HG03442 (cell line): ENCODE data around the gene SORT1.
"Not testable (repeated sequence)": the region's sequence is repeated elsewhere in the genome, so short reads cannot be mapped to it uniquely, and the experiment has no call there.

Experiments used
- ATAC-seq: cut with Tn5 transposase; IDR thresholded peaks from one replicate; pipeline ENCODE4 v1.9.1; 2021; ENCODE audit warnings: mild to moderate bottlenecking, moderate library complexity; ENCODE audit not compliant: unreplicated experiment

Gene SORT1

DNA sequence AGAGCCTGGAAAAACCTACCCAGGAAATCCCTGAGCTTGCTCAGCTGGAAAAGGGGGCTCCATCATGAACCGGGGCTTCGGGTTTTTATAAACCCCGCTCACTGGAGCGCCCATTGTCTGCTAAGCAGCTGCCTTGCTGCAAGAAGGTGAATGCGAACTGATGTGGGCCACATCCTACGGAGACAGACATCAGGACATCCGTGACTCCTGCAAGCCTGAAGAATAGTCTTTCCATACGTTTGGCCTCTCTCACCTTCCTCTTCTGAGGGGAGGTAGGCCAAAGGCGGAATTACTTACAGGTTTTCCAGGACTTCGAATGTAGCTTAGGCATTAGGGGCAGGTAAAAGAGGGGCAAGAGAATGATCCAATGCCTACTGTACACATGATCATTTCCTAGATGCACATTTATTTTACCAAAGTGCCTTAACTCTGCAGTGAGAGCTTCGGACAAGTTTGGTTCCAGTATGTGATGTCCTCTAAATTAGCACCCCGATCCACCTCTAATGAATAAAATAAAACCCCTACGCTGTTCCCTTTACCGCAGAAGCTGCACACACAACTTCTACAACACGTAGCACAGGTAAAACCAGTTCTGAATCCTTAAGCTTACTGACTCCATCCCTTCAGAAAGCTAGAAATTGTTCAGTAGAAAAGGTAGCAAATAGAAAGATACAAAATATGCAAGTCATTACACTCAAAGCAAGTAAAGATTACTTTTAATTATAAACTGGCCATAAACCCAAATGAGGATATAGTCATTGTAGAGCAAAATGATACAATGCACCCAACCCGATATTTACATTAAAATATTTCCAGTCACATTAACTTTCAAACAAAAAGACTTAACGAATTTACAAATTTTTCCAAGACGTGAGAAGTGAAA, 866 bp upstream of the SORT1 start:
- no peak for ATAC-seq

DNA sequence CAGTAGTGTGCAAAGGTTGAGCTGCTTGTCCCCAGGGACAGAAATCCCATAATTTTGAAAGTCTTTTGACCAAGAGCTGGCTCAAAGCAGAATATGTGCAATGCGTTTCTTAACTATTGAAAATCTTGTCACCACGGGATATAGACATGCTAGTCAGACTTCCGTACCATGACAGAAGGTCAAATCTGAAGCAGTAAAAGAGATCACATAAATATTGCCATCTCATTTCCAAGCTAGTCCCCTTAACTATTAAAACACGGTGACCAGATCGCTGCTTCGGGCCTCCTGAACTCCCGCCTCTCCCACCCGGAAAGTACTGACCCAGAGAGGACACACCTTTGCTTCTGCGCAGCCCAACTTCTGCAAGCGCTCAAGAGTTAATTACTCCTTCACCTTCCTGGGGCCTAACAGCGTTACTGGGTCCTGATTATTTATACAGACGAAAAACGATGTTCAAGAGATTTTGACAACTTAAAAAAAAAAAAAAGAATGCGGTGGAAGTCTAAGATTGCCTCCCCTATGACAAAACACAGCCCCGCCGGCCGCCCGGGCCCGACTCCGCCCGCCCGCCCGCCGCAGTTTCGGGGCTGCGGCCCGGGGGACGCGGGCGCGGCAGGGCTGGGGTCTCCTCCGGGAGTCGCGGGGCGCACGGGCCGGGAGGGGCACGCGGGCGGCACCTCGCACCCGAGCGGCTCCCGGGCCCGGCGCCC, 692 bp downstream of the SORT1 start:
- peak; percentile 4 for ATAC-seq

GRCh38 chr1:109396513-109396839, 1.2 kb downstream of the SORT1 start:
- ATAC-seq = no peak

GRCh38 chr1:109395602-109396512, 1.9 kb downstream of the SORT1 start:
- no peak for ATAC-seq

- ATAC-seq = not testable (repeated sequence)
These were observed 2.5 kb downstream of the SORT1 start for GRCh38 chr1:109395282-109395599.

DNA sequence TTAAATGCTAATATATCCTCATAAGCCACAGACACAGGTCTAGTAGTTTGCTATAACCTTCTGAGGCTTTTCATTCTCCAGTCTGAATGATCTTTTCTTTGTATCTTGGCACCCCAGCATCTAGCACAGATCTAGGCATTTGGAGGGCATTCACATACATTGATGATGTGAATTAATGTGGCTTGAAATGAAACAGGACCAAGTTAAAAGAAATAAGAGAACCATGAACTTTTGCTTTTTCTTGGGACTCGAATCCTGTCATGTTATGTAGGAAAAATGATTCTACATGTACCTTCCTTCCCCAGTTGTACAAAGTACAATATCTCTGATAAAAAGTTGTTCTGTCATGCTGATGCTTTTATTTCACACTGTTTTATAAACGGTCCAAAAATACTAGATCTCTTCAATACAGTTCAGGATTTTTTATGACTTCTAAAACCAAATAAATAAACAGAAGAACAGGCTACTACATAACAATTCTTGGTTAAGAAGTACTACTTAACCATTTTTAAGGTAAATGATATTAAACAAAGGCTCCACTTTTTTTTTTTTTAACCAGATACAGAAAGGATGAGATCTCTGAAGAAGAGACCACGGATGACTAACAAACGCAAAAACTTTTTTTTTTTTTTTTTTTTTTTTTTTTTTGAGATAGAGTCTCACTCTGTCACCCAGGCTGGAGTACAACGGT, 3.0 kb downstream of the SORT1 start:
- no peak for ATAC-seq

DNA sequence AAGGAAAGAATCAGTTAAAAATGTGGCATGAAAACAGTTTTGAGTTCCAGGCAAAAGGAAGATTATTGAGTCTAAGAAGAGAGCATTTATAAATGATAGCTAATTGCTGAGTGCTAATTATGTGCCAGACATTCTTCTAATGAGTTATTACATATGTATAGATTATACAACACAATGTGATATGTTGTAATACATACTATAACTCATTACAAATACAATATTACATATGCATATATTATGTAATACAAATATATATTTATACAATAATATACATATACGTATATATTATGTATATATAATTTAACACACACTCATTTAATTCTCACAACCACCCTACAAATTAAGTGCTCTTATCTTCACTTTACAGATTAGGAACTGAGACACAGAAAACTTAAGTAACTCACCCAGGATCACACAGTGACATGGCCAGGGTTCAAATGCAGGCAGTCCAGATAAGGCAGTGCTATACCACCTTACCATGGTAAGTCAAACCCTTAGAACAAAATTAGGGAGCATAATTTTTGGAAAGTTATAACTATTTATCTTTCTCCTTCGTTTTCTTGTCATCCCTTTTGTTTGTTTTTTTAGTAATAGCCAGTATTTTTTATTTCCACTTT, 4.0 kb downstream of the SORT1 start:
- no peak for ATAC-seq

DNA sequence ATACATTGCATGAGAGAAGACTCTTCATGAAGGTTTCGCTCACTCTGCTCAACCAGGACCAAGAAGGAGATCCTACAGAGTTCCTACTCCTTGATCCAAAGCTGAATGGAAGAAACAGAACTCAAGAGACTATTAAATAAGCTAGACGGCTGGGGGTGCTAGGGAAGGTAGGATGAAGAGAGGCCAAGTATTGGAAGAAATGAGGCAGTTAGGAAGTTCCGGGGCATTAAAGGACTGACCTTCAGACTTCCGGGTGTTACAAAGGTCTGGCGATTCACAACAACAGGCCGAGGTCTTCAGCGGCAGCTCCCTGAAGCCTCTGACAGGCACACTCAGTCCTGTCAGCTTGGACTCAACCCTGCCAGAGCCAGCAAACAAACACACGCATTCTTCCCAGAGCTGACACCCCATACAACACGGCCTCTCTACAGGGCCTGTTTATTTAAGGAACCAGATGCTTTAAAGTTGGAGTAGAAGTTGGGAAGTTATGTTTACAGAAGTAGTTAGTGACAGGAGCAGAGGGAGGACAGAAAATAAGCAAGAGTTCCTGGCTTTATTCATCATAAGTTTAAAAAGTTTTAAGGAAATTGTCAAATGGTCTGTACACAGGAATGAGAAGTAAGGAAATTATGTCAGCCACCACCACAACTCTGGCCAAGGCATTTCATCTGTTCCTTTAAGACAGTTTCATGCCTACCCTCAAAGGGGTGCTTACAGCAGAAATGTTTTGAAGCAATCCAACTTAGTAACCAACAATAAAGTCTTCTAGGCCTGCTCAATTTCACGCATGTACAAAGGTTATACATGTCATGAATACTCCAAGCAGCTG, 4.7 kb downstream of the SORT1 start:
- ATAC-seq = no peak

DNA sequence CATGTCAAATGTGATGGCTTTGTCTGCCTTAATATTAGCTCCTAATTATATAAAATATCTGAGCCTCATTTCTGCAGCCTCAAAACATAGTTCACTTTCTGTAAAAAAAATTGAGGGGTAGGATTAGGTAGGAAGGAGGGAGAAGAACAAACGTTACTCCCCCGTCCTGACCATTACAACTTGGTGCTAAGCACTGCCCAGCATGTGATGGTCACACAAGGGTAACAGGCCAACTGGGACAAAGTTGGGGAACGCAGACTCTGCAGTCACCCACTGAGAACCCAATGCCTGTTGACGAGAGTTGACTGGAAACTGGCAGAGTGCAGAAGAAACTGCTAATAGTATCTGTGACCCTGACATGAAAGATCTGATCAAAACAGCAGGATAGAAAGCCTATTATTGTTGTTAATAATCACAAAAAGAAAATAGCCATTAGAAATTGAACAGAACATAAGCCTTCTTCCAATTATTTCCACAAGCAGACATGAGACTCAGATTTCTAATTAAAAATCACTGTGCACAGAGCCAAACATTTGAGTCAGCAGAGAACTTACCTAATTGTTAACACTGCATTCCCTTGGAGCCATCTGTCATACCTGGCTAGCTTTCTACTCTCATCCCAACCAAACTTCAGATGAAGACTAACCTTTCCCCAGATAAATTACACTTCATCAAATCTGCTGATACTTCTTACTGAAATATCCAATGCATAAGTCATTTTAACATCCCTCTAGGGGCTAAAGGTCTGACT, 5.5 kb downstream of the SORT1 start:
- ATAC-seq = no peak

DNA sequence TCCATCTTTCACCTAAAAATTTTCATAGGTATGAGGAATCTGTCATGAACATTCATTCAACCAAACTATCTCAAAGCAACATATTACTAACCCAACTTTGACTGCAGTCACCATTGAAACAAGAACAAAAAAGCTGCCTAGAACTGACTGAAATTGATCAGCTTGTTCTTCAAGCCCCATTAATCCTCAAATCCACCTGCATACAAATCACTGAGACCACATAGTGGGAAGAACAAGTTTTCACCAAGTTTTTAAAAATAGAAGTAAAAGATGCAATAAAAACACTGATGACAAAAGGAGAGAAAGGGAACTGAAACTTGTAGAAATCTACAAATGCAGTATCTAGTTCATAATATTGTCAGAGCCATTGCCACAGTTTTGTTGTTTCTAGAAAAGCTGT, 6.1 kb downstream of the SORT1 start:
- peak; percentile 85 for ATAC-seq

GRCh38 chr1:109391157-109391556, 6.6 kb downstream of the SORT1 start:
- ATAC-seq = no peak

GRCh38 chr1:109389638-109390341, 7.9 kb downstream of the SORT1 start:
- no peak for ATAC-seq

- no peak for ATAC-seq
These were observed 8.7 kb downstream of the SORT1 start for GRCh38 chr1:109388884-109389637.

GRCh38 chr1:109388208-109388711, 9.5 kb downstream of the SORT1 start:
- ATAC-seq = no peak

- no peak for ATAC-seq
These were observed 11.5 kb downstream of the SORT1 start for GRCh38 chr1:109386054-109386717.

DNA sequence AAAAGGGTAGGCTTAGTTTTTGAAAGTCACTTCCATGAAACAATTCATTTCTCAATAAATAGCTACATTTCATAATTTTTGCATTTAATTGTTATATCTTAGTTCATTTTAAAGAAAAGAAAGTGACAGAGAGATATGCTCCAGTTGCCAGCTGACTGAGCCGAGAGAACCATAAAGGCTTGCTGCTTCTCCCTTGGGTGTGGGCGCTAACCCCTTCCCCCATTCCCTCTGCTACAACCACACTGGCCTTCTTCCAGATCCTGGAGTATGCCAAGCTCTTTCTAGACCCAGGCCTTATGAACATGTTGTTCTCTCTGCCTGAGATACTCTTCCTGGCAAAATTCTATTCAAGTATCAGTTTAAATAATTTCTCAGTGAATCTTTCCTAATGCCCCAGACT, 12.3 kb downstream of the SORT1 start:
- no peak for ATAC-seq

GRCh38 chr1:109383854-109384253, 13.9 kb downstream of the SORT1 start:
- ATAC-seq = no peak
